ENCODE results near the gene GJC1. TPM values are rescaled to one million over a fixed set of nuclear protein-coding genes. Genes with fewer than 3 reads are reported as not detected.

GJC1 gene
- total and polyA plus RNA-seq, 9 of the 15 experiments (the other 6 are each of a cell fraction or from before 2014, with no cell fraction given): 0.04 to 1.4 (median 0.18) TPM; not detected in 1

- no peaks in the 10 kb centered on the region for H3K79me2 ChIP-seq (ENCODE audit: control insufficient read depth, insufficient read depth, low read length)
- H3K4me2 ChIP-seq (ENCODE audit: insufficient read depth, low read length): no peak overlapping the region
- ChIA-PET POLR2A (interaction anchor here (0.8 to 1.8 kb wide), 3 partner anchors 10 to 269 kb away, joined by 3 to 7 read pairs (median 3); no protein-coding TSS in a partner anchor), CTCF (ENCODE audit: low intra/inter-chr PET ratio) (interaction anchor here (1.8 kb wide), 1 partner anchor 105 kb away, joined by 8 read pairs; no protein-coding TSS in a partner anchor)
- no peak overlapping the region for H3K9ac ChIP-seq (ENCODE audit: insufficient read depth in 1 of 2, low read depth in 2 of 2, low read length in 2 of 2)
- no peak overlapping the region for H3K4me3 ChIP-seq
- no peaks in the 10 kb centered on the region for H3K9me3 ChIP-seq (replicated peaks; ENCODE audit: control insufficient read depth, insufficient read depth, low read depth, low read length)
- no peak for DNase-seq (ENCODE audit: extremely low read depth in 1 of 4, low spot score in 3 of 4)
- no peaks in the 10 kb centered on the region for H4K20me1 ChIP-seq (replicated peaks; ENCODE audit: control insufficient read depth, insufficient read depth, low read length)
- H2AFZ ChIP-seq (ENCODE audit: low read depth, low read length): no peak overlapping the region
- no peak for ATAC-seq
- 99% methylated on average over 6 of the region's 6 CpGs for WGBS (ENCODE audit: insufficient coverage, low coverage, missing lambda C conversion rate)
- intact Hi-C loops (cut with micrococcal nuclease) (no loop called here), in situ Hi-C loops (cut with MboI) (no loop called here)
- FAIRE-seq: no peak
- TF ChIP-seq ETS2 (tag; IDR thresholded peaks at IDR 0.05; ENCODE audit: borderline replicate concordance, poor library complexity, severe bottlenecking) (no peak), ZBTB7A (IDR thresholded peaks at IDR 0.05; ENCODE audit: borderline replicate concordance, control insufficient read depth, low read depth, low read length) (no peak), BRD9 (IDR thresholded peaks at IDR 0.05; ENCODE audit: low read depth, partially characterized antibody) (no peak), CBX8 (IDR thresholded peaks at IDR 0.05; ENCODE audit: borderline replicate concordance, extremely low read depth, low read depth, low read length, poor library complexity, severe bottlenecking) (no peak)
- no peaks in the 10 kb centered on the region for H3K4me1 ChIP-seq (replicated peaks in 1 of 2; ENCODE audit: control insufficient read depth in 2 of 2, insufficient read depth in 2 of 2, low read length in 2 of 2)
- H3K27ac ChIP-seq (ENCODE audit: extremely low read depth, low read depth, low read length): no peak overlapping the region
- no peaks in the 10 kb centered on the region for H3K27me3 ChIP-seq (ENCODE audit: control insufficient read depth in 2 of 2, insufficient read depth in 2 of 2, low read length in 2 of 2)
- peaks cover 93% of the 10 kb centered on the region for H3K36me3 ChIP-seq (ENCODE audit: control insufficient read depth, insufficient read depth, low read length)
- H3K9me1 ChIP-seq (ENCODE audit: control insufficient read depth, insufficient read depth, low read length): no peaks in the 10 kb centered on the region
- no TSS peak for BruUV-seq (replicated peaks)
These were observed 49.3 kb upstream of the GJC1 start for GRCh38 chr17:44879376-44879775.
